ENCODE results near the gene SETD3.

The SETD3 gene

GRCh38 chr14:99451234-99451633, 29.4 kb downstream of the SETD3 start:
- no peak for DNase-seq

DNA sequence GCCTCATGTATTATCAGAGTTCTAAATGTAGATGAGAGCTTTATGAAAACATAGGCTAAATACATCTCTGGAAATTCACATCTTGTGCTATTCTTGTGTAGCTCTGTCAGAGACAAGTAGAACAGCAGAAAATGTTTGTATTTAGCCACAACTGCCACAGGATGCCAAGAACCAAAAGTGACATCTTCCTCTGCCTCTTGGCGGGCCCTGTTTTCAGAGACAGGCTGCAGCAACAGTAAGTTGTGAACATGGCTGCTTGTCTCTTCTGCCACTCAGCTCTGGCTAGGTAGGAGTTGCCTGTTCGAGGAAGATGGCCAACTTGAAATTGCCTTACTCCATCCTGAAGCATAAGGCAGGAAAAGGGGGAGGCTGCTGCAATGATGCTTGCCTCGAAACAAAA, 30.4 kb downstream of the SETD3 start:
- no peak for DNase-seq

DNA sequence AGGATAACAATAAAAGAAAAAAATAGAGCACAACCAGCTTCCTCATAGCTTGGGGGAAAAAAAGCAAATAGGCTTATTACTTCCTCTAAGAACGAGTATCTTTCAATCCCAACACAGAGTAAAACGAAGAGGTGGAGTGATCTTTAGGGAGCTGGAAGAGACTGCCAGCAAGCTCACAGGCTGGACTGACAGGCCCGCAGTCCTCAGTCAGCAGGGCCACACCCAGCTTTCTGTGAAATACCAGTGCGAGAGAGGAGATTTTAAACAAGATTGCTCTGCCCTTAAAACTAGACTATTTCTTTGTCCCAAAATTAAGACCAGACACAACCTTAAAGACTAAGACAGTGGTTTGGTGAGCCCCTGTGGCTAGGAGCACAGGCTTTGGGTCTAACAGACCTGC, 32.9 kb downstream of the SETD3 start:
- DNase-seq: no peak

GRCh38 chr14:99445931-99446330, 34.7 kb downstream of the SETD3 start:
- DNase-seq: no peak

- no peak for DNase-seq
Observed at GRCh38 chr14:99441918-99442317, 38.7 kb downstream of the SETD3 start.

DNA sequence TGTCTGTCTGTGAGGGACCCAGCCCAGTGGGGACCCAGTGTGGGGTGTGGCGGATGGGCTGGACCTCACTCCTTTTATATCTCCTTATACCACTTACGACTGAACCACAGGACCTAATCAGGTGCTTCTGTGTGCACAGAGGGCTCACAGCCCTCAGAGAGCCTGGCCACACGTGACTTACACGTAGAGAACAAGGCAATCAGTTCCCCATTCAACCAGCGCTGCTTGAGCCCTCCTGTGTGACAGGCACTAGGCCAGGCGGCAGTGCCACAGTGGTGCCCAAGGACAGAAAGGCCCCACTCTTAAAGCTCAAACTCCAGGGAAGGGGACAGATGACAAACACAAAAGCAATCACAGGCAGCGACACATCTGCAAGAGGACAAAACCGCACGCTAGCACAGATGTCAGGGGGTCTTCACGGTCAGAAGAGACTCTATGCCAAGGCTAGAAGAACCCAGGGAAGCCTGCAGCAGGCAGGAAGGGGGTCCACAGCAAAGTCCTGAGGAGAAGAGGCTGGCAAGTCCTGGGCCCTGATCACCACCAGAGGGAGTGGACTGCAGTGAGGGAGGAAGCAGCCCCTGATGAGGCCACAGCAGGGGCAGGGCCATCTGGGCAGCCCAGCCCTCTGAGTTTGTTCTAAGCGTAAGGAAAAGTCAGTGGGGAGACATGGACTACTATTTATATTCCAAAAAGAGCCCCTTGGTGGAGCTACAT, 39.3 kb downstream of the SETD3 start:
- DNase-seq: no peak

DNA sequence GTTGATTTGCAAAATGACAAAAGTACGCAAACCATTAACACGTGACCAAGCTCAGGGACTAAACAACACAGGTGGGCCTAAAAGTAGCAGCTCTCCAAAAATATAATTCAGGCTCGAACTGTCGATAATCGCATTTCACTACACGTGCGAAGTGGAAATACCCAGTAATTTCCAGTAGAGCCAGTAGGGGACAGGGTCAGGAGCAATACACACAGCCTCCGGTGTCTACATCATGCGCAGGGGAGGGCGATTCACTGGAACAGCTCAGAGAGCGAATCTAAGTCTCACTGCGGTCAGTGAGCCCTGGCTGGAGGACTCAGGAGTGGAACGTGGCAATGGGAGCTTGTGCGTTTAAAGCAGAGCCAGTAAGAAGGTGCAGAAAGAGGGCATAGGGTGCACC, 40.4 kb downstream of the SETD3 start:
- DNase-seq: no peak

- no peak for DNase-seq
Observed at GRCh38 chr14:99437706-99438105, 43.0 kb downstream of the SETD3 start.

DNA sequence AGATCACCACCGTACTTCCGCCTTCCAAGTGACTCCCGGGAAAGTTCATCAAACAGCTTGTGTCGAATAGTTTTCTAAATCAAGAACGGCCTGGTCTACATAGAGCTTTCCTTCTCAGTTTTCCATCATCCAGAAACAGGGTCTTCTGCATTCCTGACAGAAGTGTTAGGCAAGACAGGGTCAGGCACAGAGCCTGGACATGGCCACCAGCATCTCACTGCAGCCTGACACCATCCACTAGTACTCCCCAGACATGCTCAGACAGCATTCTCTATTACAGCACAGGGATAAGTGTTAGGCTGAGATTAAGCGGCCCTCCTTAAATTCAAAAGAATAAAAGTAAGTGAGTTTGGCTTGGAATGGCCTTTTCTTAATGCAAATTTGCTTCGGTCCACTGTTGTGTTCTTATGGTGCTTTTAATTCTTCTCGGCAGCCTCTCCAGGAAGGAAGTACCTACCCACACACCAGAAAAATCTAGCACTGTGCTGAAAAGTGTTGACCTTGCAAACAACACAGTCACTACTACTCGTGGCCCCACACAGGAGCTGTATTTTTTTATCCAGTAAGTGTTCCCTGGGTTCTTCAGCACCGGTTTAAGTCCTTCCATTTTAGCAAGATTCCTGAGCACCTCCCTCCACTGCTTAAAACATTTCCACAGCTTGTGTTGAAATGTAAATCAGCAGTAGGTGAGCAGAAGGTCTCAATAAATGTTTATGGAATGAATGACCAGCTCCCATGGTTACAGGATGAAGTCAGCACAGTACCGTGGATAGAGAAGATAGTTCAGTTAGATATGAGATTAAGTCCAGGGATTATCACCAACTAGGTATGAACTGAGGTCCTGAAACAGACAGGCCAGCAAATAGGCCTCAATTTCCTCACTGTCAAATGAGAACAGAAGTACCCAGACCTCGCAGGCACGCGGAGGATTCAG, 44.1 kb downstream of the SETD3 start:
- no peak for DNase-seq

GRCh38 chr14:99435327-99435726, 45.3 kb downstream of the SETD3 start:
- DNase-seq: no peak

DNA sequence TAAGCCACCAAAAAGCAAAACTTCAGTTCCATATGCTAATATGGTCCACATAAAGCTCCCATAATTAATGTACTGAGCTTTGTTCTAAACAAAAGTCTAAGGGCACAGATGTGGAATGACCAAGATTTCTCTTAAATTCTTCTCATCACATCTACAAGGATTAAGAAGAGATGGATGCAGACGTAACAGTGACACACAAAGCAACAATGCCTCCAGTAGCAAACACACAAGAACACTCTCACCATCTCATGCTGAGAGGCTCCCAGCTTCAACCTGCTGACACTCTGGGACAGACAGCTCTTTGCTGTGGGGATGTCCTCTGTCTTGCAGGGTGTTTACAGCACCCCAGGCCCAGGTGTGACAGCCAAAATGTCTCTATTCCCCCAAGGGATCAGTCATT, 48.2 kb downstream of the SETD3 start:
- DNase-seq: no peak

DNA sequence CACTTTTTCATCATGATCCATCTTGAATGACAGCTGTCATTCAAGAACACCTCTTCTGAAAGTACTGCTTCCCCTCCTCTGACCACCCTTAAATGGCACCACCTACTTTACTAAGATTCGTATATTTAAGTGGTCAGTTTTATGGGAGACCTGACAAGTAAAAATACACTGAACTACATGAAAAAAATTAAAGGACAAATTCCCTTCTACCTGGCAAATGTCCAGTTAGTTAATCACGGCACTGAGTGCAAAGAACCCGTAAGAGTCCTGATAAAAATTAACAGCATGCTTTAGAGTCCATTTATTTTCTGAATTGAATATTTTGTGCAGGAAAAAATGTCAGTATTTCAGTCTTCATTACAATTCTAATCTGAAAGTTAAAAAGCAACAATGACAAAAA, 48.7 kb downstream of the SETD3 start:
- no peak for DNase-seq

GRCh38 chr14:99430491-99430890, 50.2 kb downstream of the SETD3 start:
- DNase-seq: no peak

DNA sequence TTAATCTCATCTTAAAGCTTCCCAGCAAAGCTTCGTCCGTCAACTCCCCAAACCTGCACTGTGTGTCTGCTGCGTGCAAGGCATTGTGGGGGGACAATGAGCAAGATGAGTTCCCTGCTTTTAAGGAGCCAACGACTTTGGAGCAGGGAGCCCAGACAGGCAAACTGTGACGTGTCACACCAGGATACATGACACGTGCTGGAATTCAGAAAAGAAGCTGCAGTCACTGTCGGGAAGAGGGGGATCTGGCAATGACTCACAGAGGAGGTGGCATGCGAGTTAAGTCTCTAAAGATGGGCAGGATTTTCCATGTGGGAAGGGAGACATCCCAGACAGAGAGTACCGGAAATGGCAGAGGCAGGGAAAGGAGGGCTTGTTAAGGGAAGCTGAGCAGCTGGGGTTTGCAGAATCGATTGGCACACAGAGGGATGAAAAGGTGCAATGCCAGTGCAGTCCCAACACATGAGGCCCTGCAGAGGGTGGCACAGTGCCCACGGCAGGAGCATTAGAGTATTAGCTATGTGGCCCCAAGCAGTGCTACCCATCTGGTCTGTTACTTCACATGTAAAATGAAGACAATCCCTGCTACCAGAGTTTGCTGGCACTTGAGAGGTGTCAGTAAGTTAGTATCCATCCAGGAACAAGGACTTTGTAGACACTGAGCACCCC, 52.9 kb downstream of the SETD3 start:
- no peak for DNase-seq

- no peak for DNase-seq
Observed at GRCh38 chr14:99426813-99427346, 53.8 kb downstream of the SETD3 start.

DNA sequence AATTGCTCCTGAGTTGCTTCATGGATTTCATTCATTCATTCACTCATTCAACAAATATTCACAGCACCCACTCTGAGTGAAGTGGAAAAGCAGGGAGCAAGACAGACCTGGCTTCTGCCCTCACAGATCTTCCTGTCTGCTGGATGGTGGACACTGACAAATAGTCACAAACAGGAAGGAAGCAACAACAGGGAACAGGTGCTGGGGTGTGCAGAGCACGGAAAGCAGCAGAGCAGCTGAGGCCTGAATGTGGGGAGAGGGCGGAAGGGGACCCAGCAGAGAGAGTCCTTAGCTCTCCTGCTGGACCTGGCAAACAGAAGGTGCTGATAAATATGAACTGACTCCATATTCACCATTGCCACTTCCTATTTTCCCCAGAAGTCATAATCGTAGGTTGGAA, 54.4 kb downstream of the SETD3 start:
- DNase-seq: no peak

GRCh38 chr14:99425272-99425681, 55.4 kb downstream of the SETD3 start:
- no peak for DNase-seq

DNA sequence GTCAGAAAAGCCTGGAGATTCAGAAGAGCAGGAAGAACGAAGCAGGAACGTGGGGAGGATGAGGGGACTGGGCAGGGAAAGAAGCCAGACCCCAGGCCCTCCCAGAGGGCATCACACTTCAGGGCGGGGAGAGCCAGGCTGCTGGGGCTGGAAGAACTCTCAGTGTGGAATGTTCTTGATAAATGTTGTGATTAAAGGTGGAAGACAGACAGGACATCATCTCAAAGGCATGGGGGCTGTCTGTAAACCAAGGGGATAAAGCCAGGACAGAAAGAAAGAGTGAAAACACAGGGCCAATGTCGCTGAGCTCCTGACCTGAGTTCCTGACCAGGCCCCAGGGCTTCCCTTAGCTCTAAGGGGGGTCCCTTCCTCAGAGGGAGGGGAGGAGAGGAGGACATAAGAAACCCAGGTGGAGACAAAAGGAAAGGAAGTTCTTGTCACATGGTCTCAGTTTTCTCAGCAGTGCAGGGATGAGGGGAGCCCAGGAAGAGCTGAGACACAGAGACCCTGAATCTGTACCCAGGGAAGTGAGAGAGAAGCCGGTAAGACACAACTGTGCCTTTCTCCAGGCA, 56.3 kb downstream of the SETD3 start:
- no peak for DNase-seq

- no peak for DNase-seq
Observed at GRCh38 chr14:99423434-99423833, 57.2 kb downstream of the SETD3 start.

GRCh38 chr14:99422228-99423010, 58.2 kb downstream of the SETD3 start:
- no peak for DNase-seq

DNA sequence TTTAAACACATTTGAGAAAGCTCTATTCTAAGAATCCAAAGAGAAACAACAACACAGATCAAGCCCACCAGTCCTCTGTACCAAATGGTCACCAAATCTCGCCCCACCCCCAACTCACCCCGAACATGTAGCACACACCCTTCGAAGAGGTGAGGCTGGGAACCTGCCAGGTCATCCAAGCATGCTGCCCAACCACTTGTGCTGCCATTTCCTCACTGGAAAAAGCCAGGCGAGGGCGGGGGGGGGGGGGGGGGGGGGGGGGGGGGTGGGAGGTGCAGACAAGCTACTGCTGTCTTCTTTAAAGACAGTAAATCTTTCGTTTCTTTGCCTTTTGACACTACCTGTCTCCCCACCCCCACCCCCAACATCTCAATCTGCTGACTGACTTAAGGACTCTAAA, 59.9 kb downstream of the SETD3 start:
- no peak for DNase-seq

DNA sequence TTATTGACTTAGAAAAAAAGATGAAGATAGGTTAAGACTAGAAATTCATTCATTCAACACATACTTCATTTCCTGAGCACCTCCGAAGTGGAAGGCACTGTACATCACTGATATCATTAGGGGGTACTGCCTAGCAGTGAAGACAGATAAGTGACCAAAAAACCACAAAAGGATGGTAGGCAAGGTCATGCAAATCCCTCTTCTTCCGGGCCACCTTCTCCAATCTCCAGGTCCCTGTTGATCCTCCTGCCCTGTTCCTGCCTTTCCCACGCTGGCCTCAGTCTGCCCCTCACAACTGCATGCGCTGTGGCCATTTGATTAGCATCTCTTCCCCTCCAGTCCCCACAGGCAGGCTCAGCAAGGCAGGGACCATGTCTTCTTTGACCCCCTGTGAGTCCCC, 60.8 kb downstream of the SETD3 start:
- DNase-seq: no peak
